K562 (cell line): Measurements from ENCODE around the gene SLC25A42. TPM values are rescaled to one million over a fixed set of nuclear protein-coding genes. Genes with fewer than 3 reads are reported as not detected.
A peak's percentile ranks its signal among the peaks of the same experiment; 100 is the strongest.
"Not testable (repeated sequence)": the region's sequence is repeated elsewhere in the genome, so short reads cannot be mapped to it uniquely, and the experiment has no call there.

Source experiments
- ATAC-seq: fragments of 200-7000 bp; cut with Tn5 transposase; 3 replicates; pipeline ENCODE4 v1.9.1; 2020; ENCODE audit warnings: moderate library complexity
- BruUV-seq: library from RNA; stranded (reverse); fragments of 400-500 nt; replicated peaks from 2 replicates; lab custom pipeline; 2021; lab: Mats Ljungman, UMichigan
- CTCF ChIA-PET: fragments of 300-600 bp; formaldehyde crosslinking; extraction: SDS; loops from one replicate; lab custom pipeline; 2021; ENCODE audit warnings: low intra/inter-chr PET ratio; lab: Yijun Ruan, JAX
- POLR2A ChIA-PET: fragments of 300-600, 350-650 bp; sonication (Branson Sonifier 250); formaldehyde crosslinking; extraction: SDS; loops from one replicate; lab custom pipeline; 2021; ENCODE audit warnings: antibody characterized with exemption, inconsistent platforms; lab: Yijun Ruan, JAX
- DNase-seq, 4 experiments: peaks; one replicate each; pipeline versions ENCODE4 v3.0.0 to v3.0.0-alpha.2; 2011 to 2018; ENCODE audit warnings: low spot score in 3 of 4, mixed read lengths in 3 of 4; ENCODE audit errors: extremely low read depth in 1 of 4
- FAIRE-seq: peaks from 2 replicates; lab custom pipeline; 2011; peaks lifted over from hg19 to GRCh38; lab: Jason Lieb, UNC
- H2AFZ ChIP-seq: 2 replicates; pipeline ENCODE4 v1.6.0; 2011; ENCODE audit warnings: low read depth, low read length, control low read depth, inconsistent platforms
- H3K27ac ChIP-seq: fragments of 200-600 bp; 3 replicates; pipeline ENCODE4 v1.8.0; 2011; ENCODE audit warnings: low read depth, mild to moderate bottlenecking, control low read depth, inconsistent platforms, low read length, moderate library complexity, mixed read lengths; ENCODE audit errors: extremely low read depth
- H3K27me3 ChIP-seq, 2 experiments: fragments of 300-600 bp in 1 of 2; 2 replicates in 1 of 2; 3 replicates in 1 of 2; pipeline versions ENCODE4 v1.6.0 to v1.8.0; 2011; ENCODE audit warnings: inconsistent platforms in 2 of 2, low read length in 2 of 2, mild to moderate bottlenecking in 1 of 2, mixed read lengths in 1 of 2, moderate library complexity in 1 of 2; ENCODE audit not compliant: control insufficient read depth in 2 of 2, insufficient read depth in 2 of 2
- H3K36me3 ChIP-seq: fragments of 300-600 bp; 3 replicates; pipeline ENCODE4 v1.8.0; 2011; ENCODE audit warnings: mild to moderate bottlenecking, low read length, inconsistent platforms; ENCODE audit not compliant: control insufficient read depth, insufficient read depth
- H3K4me1 ChIP-seq, 2 experiments: fragments of 200-600 bp in 1 of 2; replicated peaks in 1 of 2; 2 replicates in 1 of 2; 3 replicates in 1 of 2; pipeline versions ENCODE4 v1.5.1 to v1.8.0; 2011; ENCODE audit warnings: inconsistent platforms in 2 of 2, low read length in 2 of 2, mild to moderate bottlenecking in 1 of 2, mixed read lengths in 1 of 2, moderate library complexity in 1 of 2; ENCODE audit not compliant: control insufficient read depth in 2 of 2, insufficient read depth in 2 of 2
- H3K4me2 ChIP-seq: 2 replicates; pipeline ENCODE4 v1.6.1; 2011; ENCODE audit warnings: low read length, control low read depth, inconsistent platforms, mixed read lengths; ENCODE audit not compliant: insufficient read depth
- H3K4me3 ChIP-seq: fragments of 200-600 bp; sonication (generic), shearing (Covaris generic); 2 replicates; pipeline ENCODE4 v1.5.1; 2016; ENCODE audit warnings: control low read depth, inconsistent platforms
- H3K79me2 ChIP-seq: fragments of 200-600 bp; 3 replicates; pipeline ENCODE4 v1.8.0; 2011; ENCODE audit warnings: low read length, inconsistent platforms; ENCODE audit not compliant: control insufficient read depth, insufficient read depth
- H3K9ac ChIP-seq, 2 experiments: 2 replicates each; pipeline versions ENCODE4 v1.6.0 to v1.6.1; 2011; ENCODE audit warnings: low read depth in 2 of 2, low read length in 2 of 2, control low read depth in 1 of 2, inconsistent platforms in 1 of 2, mild to moderate bottlenecking in 1 of 2, mixed read lengths in 1 of 2; ENCODE audit not compliant: insufficient read depth in 1 of 2
- H3K9me1 ChIP-seq: one replicate; pipeline ENCODE4 v1.6.0; 2011; ENCODE audit warnings: inconsistent platforms, mild to moderate bottlenecking, low read length, moderate library complexity; ENCODE audit not compliant: control insufficient read depth, insufficient read depth
- H3K9me3 ChIP-seq: replicated peaks from 2 replicates; pipeline ENCODE4 v1.5.1; 2011; ENCODE audit warnings: low read depth, low read length, inconsistent platforms; ENCODE audit not compliant: control insufficient read depth, insufficient read depth
- H4K20me1 ChIP-seq: replicated peaks from 2 replicates; pipeline ENCODE4 v1.6.1; 2011; ENCODE audit warnings: low read length, inconsistent platforms, mixed read lengths; ENCODE audit not compliant: control insufficient read depth, insufficient read depth
- BCOR ChIP-seq: fragments of 450-650 bp; IDR thresholded peaks from 2 replicates; pipeline ENCODE4 v1.6.1; 2016
- CHD1 ChIP-seq: fragments of 200-600 bp; sonication (generic); IDR thresholded peaks from one replicate; pipeline ENCODE4 v1.6.1; 2012; ENCODE audit warnings: mild to moderate bottlenecking, moderate library complexity, low read length, inconsistent platforms
- HMGXB4 ChIP-seq: sonication (generic); formaldehyde crosslinking; IDR thresholded peaks from 2 replicates; pipeline ENCODE4 v1.8.1; 2023; ENCODE audit warnings: mild to moderate bottlenecking, missing genetic modification reagents
- RBM25 ChIP-seq: fragments of 200-400 bp; formaldehyde crosslinking; IDR thresholded peaks from 2 replicates; pipeline ENCODE4 v1.6.1; 2018; ENCODE audit warnings: low read length, low read depth, moderate library complexity; ENCODE audit not compliant: severe bottlenecking
- SP1 ChIP-seq: sonication (generic); formaldehyde crosslinking; IDR thresholded peaks from 2 replicates; pipeline ENCODE4 v1.8.1; 2022; ENCODE audit warnings: mild to moderate bottlenecking, missing genetic modification reagents
- ZNF121 ChIP-seq: sonication (generic); formaldehyde crosslinking; conservative IDR thresholded peaks from 2 replicates; pipeline ENCODE4 v1.8.0; 2022; ENCODE audit warnings: missing genetic modification reagents
- ZNF316 ChIP-seq: fragments of 450-650 bp; IDR thresholded peaks from 2 replicates; pipeline ENCODE4 v1.6.1; 2016
- ZNF592 ChIP-seq: fragments of 450-650 bp; IDR thresholded peaks from 2 replicates; pipeline ENCODE4 v1.6.1; 2017; ENCODE audit warnings: antibody characterized with exemption, mild to moderate bottlenecking
- WGBS: fragments of 100-300 bp; shearing (Covaris generic); methylation state at CpG from one replicate; pipeline ENCODE4 v1.1.6; 2016; ENCODE audit warnings: low coverage, mixed read lengths; ENCODE audit not compliant: insufficient coverage; ENCODE audit errors: missing lambda C conversion rate; 5-methylcytosine and 5-hydroxymethylcytosine counted together
- in situ Hi-C: fragments of 300-500 bp; cut with MboI; formaldehyde crosslinking; loops from 4 replicates; pipeline ENCODE4 v1.15.0; 2018; ENCODE audit warnings: inconsistent platforms, mixed read lengths
- intact Hi-C: fragments of 100-400 bp; cut with micrococcal nuclease; formaldehyde crosslinking; loops from 2 replicates; pipeline ENCODE4 v1.14.2; 2022
- polyA plus RNA-seq, 8 experiments: library from polyadenylated mRNA; depleted of rRNA in 4 of 8; stranded (reverse) in 5 of 8; unstranded in 3 of 8; fragments of >200 nt; fragmentation: Nextera tagmentation in 2 of 8; fragmentation: Illumina TruSeq in 1 of 8; extraction: Ambion mirVana in 2 of 8; extraction: Trizol in 1 of 8; gene quantifications; 2 replicates each; pipeline versions ENCODE4 v1.2.1 to v1.2.3, GENCODE V29; 2011 to 2014; ENCODE audit warnings: inconsistent platforms in 1 of 8, missing spikeins in 1 of 8
- total RNA-seq, 7 experiments: library from RNA; depleted of rRNA in 6 of 7; stranded (reverse); fragments of >200 nt in 6 of 7; fragmentation: Illumina TruSeq in 2 of 7; extraction: Trizol in 2 of 7; gene quantifications; 2 replicates each; pipeline versions ENCODE4 v1.2.1 to v1.2.3, GENCODE V29; 2011 to 2021; ENCODE audit warnings: low replicate concordance in 1 of 7

Gene SLC25A42
- total and polyA plus RNA-seq, 9 of the 15 experiments (the other 6 are each of a cell fraction or from before 2014, with no cell fraction given): 0.59 to 32.2 (median 14.1) TPM

GRCh38 chr19:19135713-19136112 lies 71.9 kb downstream of the SLC25A42 start:
- intact Hi-C loops: loop anchor here (5.0 kb wide), 4 partner anchors 37 to 238 kb away; partner anchors contain the start of genes CERS1, COPE, DDX49 and MEF2B
- H3K27me3 ChIP-seq, H2AFZ ChIP-seq, H4K20me1 ChIP-seq, H3K9ac ChIP-seq, H3K9me3 ChIP-seq, DNase-seq, H3K9me1 ChIP-seq, H3K4me2 ChIP-seq, CTCF ChIA-PET, ATAC-seq, H3K4me3 ChIP-seq, BruUV-seq, FAIRE-seq: not testable (repeated sequence)
- TF ChIP-seq RBM25 (peak; percentile 49), ZNF121 (CRISPR knock-in tag) (peak; percentile 95), BCOR (peak; percentile 81)
- in situ Hi-C loops: loop anchor here (5.0 kb wide), 1 partner anchor 78 kb away; no protein-coding TSS in a partner anchor
- H3K36me3 ChIP-seq: peaks cover 25% of the 10 kb centered on the region
- peak overlapping the region; percentile 76; the same call in 1 of the 3 replicates for H3K27ac ChIP-seq
- WGBS: 74% methylated on average over 6 of the region's 6 CpGs
- H3K4me1 ChIP-seq: peaks cover 15 to 36% of the 10 kb centered on the region in 2 experiments
- peaks cover 48% of the 10 kb centered on the region for H3K79me2 ChIP-seq
- POLR2A ChIA-PET: interaction anchor here (0.6 to 1.4 kb wide), 5 partner anchors 35 to 83 kb away, joined by 3 to 10 read pairs (median 3); partner anchors contain the start of genes MEF2B and SLC25A42

- ATAC-seq (peak; percentile 31), DNase-seq (peak; percentile 26 to 47 (median 30)), FAIRE-seq (no peak)
- ChIA-PET CTCF (interaction anchor here (0.6 kb wide), 1 partner anchor 157 kb away, joined by 3 read pairs; no protein-coding TSS in a partner anchor), POLR2A (interaction anchor here (0.6 to 1.5 kb wide), 5 partner anchors 15 to 845 kb away, joined by 3 to 4 read pairs (median 3); no protein-coding TSS in a partner anchor)
- peaks cover 15 to 35% of the 10 kb centered on the region in 2 experiments for H3K4me1 ChIP-seq
- H3K9me3 ChIP-seq: no peaks in the 10 kb centered on the region
- H3K27ac ChIP-seq: peak overlapping the region; percentile 91
- H3K36me3 ChIP-seq: peaks cover 15% of the 10 kb centered on the region
- H3K27me3 ChIP-seq: no peaks in the 10 kb centered on the region; a peak in 1 of 5 replicates
- peak overlapping the region; percentile 78 for H2AFZ ChIP-seq
- BruUV-seq: TSS peak; percentile 75
- intact Hi-C loops: loop anchor here (2.0 to 5.0 kb wide), 5 partner anchors 35 to 240 kb away; partner anchors contain the start of genes CERS1, COPE, DDX49 and MEF2B
- peak overlapping the region; percentile 90 for H3K4me3 ChIP-seq
- H3K4me2 ChIP-seq: peak overlapping the region; percentile 84
- 0% methylated on average over 14 of the region's 25 CpGs for WGBS
- in situ Hi-C loops: loop anchor here (5.0 kb wide), 1 partner anchor 80 kb away; no protein-coding TSS in a partner anchor
- no peaks in the 10 kb centered on the region for H3K9me1 ChIP-seq
- H3K79me2 ChIP-seq: peaks cover 48% of the 10 kb centered on the region
- H4K20me1 ChIP-seq: peaks cover 3% of the 10 kb centered on the region; the same call in 1 of the 2 replicates
- peak overlapping the region; percentile 92 to 95 for H3K9ac ChIP-seq
- TF ChIP-seq HMGXB4 (CRISPR knock-in tag) (0 out of 2 replicates have a peak, but pooled peaks have one; percentile 55), SP1 (CRISPR knock-in tag) (peak; percentile 4; the same call in 1 of the 2 replicates), ZNF592 (no peak), CHD1 (peak; percentile 40), ZNF316 (no peak)
These were observed 73.8 kb downstream of the SLC25A42 start for GRCh38 chr19:19137556-19138108.
